OCI-LY1 (cell line): ENCODE measurements around the gene CDH20.

Source experiments
- EZH2 ChIP-seq: fragments of 200-600 bp; sonication (generic), shearing (Covaris generic); IDR thresholded peaks from 2 replicates; pipeline ENCODE4 v1.8.0; 2017; ENCODE audit warnings: borderline replicate concordance, mixed run types, mild to moderate bottlenecking, antibody characterized with exemption, low read length, moderate library complexity, mixed read lengths
- TF ChIP-seq, protein P1 (sequence below): fragments of 200-600 bp; sonication (generic), shearing (Covaris generic); IDR thresholded peaks from 2 replicates; pipeline ENCODE4 v1.5.1; 2017; ENCODE audit warnings: mild to moderate bottlenecking, antibody characterized with exemption, low read length, moderate library complexity, mixed read lengths

DNA sequence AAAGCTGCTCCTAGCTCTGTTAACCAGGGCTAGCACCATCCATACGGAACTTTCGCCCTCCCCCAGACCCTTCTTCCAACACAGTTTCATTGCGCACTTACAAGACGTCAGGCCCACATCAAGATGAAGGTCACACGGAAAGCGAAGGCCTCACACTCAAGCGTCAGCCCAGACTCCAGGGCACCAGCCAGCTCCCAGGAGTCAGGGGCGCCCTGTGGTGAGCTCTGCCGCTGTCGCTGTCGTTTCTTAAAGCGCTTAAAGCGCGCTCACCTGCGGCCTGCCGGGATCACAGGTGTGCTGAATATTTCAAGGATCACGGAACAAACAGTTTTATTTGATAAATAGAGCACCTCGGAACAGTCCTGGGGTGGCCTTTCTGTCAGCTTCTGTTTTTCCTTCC lies 163.1 kb downstream of the CDH20 start:
- TF ChIP-seq, protein P1, sequence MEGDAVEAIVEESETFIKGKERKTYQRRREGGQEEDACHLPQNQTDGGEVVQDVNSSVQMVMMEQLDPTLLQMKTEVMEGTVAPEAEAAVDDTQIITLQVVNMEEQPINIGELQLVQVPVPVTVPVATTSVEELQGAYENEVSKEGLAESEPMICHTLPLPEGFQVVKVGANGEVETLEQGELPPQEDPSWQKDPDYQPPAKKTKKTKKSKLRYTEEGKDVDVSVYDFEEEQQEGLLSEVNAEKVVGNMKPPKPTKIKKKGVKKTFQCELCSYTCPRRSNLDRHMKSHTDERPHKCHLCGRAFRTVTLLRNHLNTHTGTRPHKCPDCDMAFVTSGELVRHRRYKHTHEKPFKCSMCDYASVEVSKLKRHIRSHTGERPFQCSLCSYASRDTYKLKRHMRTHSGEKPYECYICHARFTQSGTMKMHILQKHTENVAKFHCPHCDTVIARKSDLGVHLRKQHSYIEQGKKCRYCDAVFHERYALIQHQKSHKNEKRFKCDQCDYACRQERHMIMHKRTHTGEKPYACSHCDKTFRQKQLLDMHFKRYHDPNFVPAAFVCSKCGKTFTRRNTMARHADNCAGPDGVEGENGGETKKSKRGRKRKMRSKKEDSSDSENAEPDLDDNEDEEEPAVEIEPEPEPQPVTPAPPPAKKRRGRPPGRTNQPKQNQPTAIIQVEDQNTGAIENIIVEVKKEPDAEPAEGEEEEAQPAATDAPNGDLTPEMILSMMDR: no peak
- no peak for TF ChIP-seq EZH2
